Liver (tissue), 9 donors: ENCODE data around the gene CD164L2. TPM values are rescaled to one million over a fixed set of nuclear protein-coding genes. Genes with fewer than 3 reads are reported as not detected.

Experiments
- DNase-seq: peaks from one replicate; pipeline ENCODE4 v3.0.0-alpha.2; 2017; ENCODE audit warnings: low spot score
- H3K27ac ChIP-seq, 2 donors: one replicate each; pipeline ENCODE4 v1.7.0; 2013; ENCODE audit warnings: inconsistent platforms in 2 of 2, low read length in 2 of 2, control low read depth in 1 of 2, low read depth in 1 of 2, mild to moderate bottlenecking in 1 of 2
- H3K27me3 ChIP-seq, 4 donors: one replicate each; pipeline versions ENCODE4 v1.6.1 to v1.7.0; 2013; ENCODE audit warnings: low read length in 3 of 4, inconsistent platforms in 1 of 4, mild to moderate bottlenecking in 1 of 4, moderate library complexity in 1 of 4; ENCODE audit not compliant: control insufficient read depth in 4 of 4, insufficient read depth in 4 of 4
- H3K36me3 ChIP-seq, 4 donors: one replicate each; pipeline versions ENCODE4 v1.6.1 to v1.7.0; 2013; ENCODE audit warnings: low read length in 3 of 4, mild to moderate bottlenecking in 3 of 4, low read depth in 1 of 4, moderate library complexity in 1 of 4; ENCODE audit not compliant: control insufficient read depth in 4 of 4, insufficient read depth in 3 of 4
- H3K4me1 ChIP-seq, 4 donors: one replicate each; pipeline versions ENCODE4 v1.6.1 to v1.7.0; 2013; ENCODE audit warnings: low read length in 3 of 4, mild to moderate bottlenecking in 3 of 4, moderate library complexity in 1 of 4; ENCODE audit not compliant: control insufficient read depth in 4 of 4, insufficient read depth in 4 of 4
- H3K4me3 ChIP-seq, 3 donors: one replicate each; pipeline versions ENCODE4 v1.6.1 to v1.7.0; 2013; ENCODE audit warnings: low read length in 3 of 3, control low read depth in 1 of 3, low read depth in 1 of 3, mild to moderate bottlenecking in 1 of 3
- H3K9ac ChIP-seq, 2 donors: one replicate each; pipeline ENCODE4 v1.7.0; 2013; ENCODE audit warnings: low read length in 2 of 2, mild to moderate bottlenecking in 2 of 2, moderate library complexity in 2 of 2, control low read depth in 1 of 2, low read depth in 1 of 2
- H3K9me3 ChIP-seq, 4 donors: one replicate each; pipeline versions ENCODE4 v1.6.1 to v1.7.0; 2013; ENCODE audit warnings: low read length in 3 of 4; ENCODE audit not compliant: control insufficient read depth in 4 of 4
- ATF3 ChIP-seq: IDR thresholded peaks from 2 replicates; pipeline ENCODE4 v1.6.1; 2016; ENCODE audit warnings: antibody characterized with exemption
- CTCF ChIP-seq: fragments of 150-350 bp; IDR thresholded peaks from 2 replicates; pipeline ENCODE4 v1.5.1; 2017; ENCODE audit warnings: improper control_type of control experiment, low read depth, low read length; ENCODE audit not compliant: missing input control
- EGR1 ChIP-seq, 2 donors: IDR thresholded peaks; 2 replicates each; pipeline ENCODE4 v1.6.1; 2016 to 2018; ENCODE audit warnings: antibody characterized with exemption in 2 of 2, low read depth in 2 of 2
- FOXA1 ChIP-seq: IDR thresholded peaks from 2 replicates; pipeline ENCODE4 v1.6.1; 2016; ENCODE audit warnings: antibody characterized with exemption
- FOXA2 ChIP-seq: IDR thresholded peaks from 2 replicates; pipeline ENCODE4 v1.6.1; 2016; ENCODE audit warnings: antibody characterized with exemption
- GABPA ChIP-seq, 2 donors: IDR thresholded peaks in 1 of 2; conservative IDR thresholded peaks in 1 of 2; 2 replicates each; pipeline ENCODE4 v1.6.1; 2016; ENCODE audit warnings: antibody characterized with exemption in 2 of 2, mild to moderate bottlenecking in 1 of 2, moderate library complexity in 1 of 2
- HNF4A ChIP-seq, 2 donors: conservative IDR thresholded peaks; 2 replicates each; pipeline ENCODE4 v1.6.1; 2016; ENCODE audit warnings: antibody characterized with exemption in 2 of 2, mild to moderate bottlenecking in 2 of 2
- HNF4G ChIP-seq: IDR thresholded peaks from 2 replicates; pipeline ENCODE4 v1.6.1; 2016; ENCODE audit warnings: antibody characterized with exemption
- JUND ChIP-seq, 2 donors: IDR thresholded peaks; 2 replicates each; pipeline ENCODE4 v1.6.1; 2016; ENCODE audit warnings: antibody characterized with exemption in 2 of 2
- NR2F2 ChIP-seq: IDR thresholded peaks from 2 replicates; pipeline ENCODE4 v1.6.1; 2016; ENCODE audit warnings: antibody characterized with exemption
- RAD21 ChIP-seq, 2 donors: IDR thresholded peaks; 2 replicates each; pipeline ENCODE4 v1.6.1; 2016; ENCODE audit warnings: antibody characterized with exemption in 2 of 2, mild to moderate bottlenecking in 2 of 2
- REST ChIP-seq: IDR thresholded peaks from 2 replicates; pipeline ENCODE4 v1.6.1; 2016; ENCODE audit warnings: antibody characterized with exemption, mild to moderate bottlenecking
- RXRA ChIP-seq, 2 donors: IDR thresholded peaks; 2 replicates each; pipeline ENCODE4 v1.6.1; 2017 to 2018; ENCODE audit warnings: antibody characterized with exemption in 2 of 2, mild to moderate bottlenecking in 1 of 2
- SP1 ChIP-seq: IDR thresholded peaks from 2 replicates; pipeline ENCODE4 v1.6.1; 2018; ENCODE audit warnings: antibody characterized with exemption, mild to moderate bottlenecking
- TAF1 ChIP-seq: conservative IDR thresholded peaks from 2 replicates; pipeline ENCODE4 v1.6.1; 2016; ENCODE audit warnings: antibody characterized with exemption, mild to moderate bottlenecking
- YY1 ChIP-seq: IDR thresholded peaks from 2 replicates; pipeline ENCODE4 v1.6.1; 2016; ENCODE audit warnings: antibody characterized with exemption, mild to moderate bottlenecking
- ZBTB33 ChIP-seq: IDR thresholded peaks from 2 replicates; pipeline ENCODE4 v1.6.1; 2016; ENCODE audit warnings: antibody characterized with exemption
- WGBS: extraction: QIAGEN DNeasy Blood & Tissue Kit; methylation state at CpG from one replicate; pipeline ENCODE4 v1.1.7; 2013; 5-methylcytosine and 5-hydroxymethylcytosine counted together
- polyA plus RNA-seq, 2 donors: library from polyadenylated mRNA; stranded (reverse) in 1 of 2; unstranded in 1 of 2; fragments of 200-250 nt in 1 of 2; fragments of >200 nt in 1 of 2; fragmentation: Nextera tagmentation in 1 of 2; extraction: Ambion mirVana in 1 of 2; gene quantifications; one replicate each; pipeline versions ENCODE4 v1.2.1 to v1.2.3, GENCODE V29; 2013 to 2015
- total RNA-seq, 2 donors: library from RNA; depleted of rRNA; stranded (reverse); fragments of >200 nt; gene quantifications; one replicate each; pipeline ENCODE4 v1.2.3, GENCODE V29; 2014
- TF ChIP-seq, protein P1 (sequence below): IDR thresholded peaks from 2 replicates; pipeline ENCODE4 v1.6.1; 2016; ENCODE audit warnings: antibody characterized with exemption
- donor health status: healthy.
- donor health status: healthy.
- donor health status: healthy.
- donor health status: healthy.
- donor health status: healthy.

Gene CD164L2
- total and polyA plus RNA-seq, 4 donors: not detected

- H3K4me3 ChIP-seq: no peak overlapping the region
- no peak overlapping the region for H3K9ac ChIP-seq
- 83% methylated on average over 19 of the region's 19 CpGs for WGBS
- TF ChIP-seq JUND (IDR thresholded peaks at IDR 0.05) (no peak), HNF4G (no peak), FOXA1 (no peak), ATF3 (no peak), EGR1 (IDR thresholded peaks at IDR 0.05; ENCODE audit: low read depth in 2 of 2) (no peak), FOXA2 (no peak), GABPA (IDR thresholded peaks at IDR 0.05 in 1 of 2, conservative IDR thresholded peaks at IDR 0.05 in 1 of 2) (no peak), NR2F2 (no peak), SP1 (no peak), RAD21 (IDR thresholded peaks at IDR 0.05) (no peak), REST (no peak), YY1 (no peak), ZBTB33 (no peak), CTCF (no peak), RXRA (IDR thresholded peaks at IDR 0.05) (no peak), HNF4A (conservative IDR thresholded peaks at IDR 0.05) (no peak), TAF1 (no peak)
- TF ChIP-seq, protein P1, sequence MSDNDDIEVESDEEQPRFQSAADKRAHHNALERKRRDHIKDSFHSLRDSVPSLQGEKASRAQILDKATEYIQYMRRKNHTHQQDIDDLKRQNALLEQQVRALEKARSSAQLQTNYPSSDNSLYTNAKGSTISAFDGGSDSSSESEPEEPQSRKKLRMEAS: no peak
- no peaks in the 10 kb centered on the region for H3K27me3 ChIP-seq
- DNase-seq: no peak
- H3K27ac ChIP-seq: no peak overlapping the region
- no peaks in the 10 kb centered on the region for H3K9me3 ChIP-seq
- H3K36me3 ChIP-seq: no peaks in the 10 kb centered on the region
- peaks cover 0 to 8% (median under 1%) of the 10 kb centered on the region in 4 donors for H3K4me1 ChIP-seq
Observed at GRCh38 chr1:27372022-27372807, 10.9 kb downstream of the CD164L2 start.
